ENCODE data around the gene FAM89B.

The FAM89B gene

DNA sequence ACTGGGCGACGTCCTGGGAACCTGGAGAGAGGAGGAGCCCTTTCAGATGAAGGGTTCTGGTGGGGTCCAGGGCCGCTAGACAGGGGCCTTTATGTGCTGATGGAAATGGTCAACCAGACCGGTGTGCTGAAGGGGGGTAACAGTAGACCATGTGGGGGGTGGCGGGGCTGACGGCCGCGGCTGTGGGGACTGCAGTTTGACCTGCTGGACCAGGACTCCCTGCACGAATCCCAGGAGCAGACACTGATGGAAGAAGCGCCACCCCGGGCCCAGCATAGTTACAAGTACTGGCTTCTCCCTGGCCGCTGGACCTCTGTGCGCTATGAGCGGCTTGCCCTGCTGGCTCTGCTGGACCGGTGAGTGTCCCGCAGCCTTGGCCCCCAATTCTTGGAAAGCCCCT, 49.7 kb downstream of the FAM89B start:
- no peak overlapping the region for H3K4me3 ChIP-seq (ENCODE audit: low read depth, low read length)
- TF ChIP-seq, protein P1, sequence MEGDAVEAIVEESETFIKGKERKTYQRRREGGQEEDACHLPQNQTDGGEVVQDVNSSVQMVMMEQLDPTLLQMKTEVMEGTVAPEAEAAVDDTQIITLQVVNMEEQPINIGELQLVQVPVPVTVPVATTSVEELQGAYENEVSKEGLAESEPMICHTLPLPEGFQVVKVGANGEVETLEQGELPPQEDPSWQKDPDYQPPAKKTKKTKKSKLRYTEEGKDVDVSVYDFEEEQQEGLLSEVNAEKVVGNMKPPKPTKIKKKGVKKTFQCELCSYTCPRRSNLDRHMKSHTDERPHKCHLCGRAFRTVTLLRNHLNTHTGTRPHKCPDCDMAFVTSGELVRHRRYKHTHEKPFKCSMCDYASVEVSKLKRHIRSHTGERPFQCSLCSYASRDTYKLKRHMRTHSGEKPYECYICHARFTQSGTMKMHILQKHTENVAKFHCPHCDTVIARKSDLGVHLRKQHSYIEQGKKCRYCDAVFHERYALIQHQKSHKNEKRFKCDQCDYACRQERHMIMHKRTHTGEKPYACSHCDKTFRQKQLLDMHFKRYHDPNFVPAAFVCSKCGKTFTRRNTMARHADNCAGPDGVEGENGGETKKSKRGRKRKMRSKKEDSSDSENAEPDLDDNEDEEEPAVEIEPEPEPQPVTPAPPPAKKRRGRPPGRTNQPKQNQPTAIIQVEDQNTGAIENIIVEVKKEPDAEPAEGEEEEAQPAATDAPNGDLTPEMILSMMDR (conservative IDR thresholded peaks at IDR 0.05; ENCODE audit: low read depth, low read length) = no peak
- no peak for DNase-seq (ENCODE audit: low read depth)

DNA sequence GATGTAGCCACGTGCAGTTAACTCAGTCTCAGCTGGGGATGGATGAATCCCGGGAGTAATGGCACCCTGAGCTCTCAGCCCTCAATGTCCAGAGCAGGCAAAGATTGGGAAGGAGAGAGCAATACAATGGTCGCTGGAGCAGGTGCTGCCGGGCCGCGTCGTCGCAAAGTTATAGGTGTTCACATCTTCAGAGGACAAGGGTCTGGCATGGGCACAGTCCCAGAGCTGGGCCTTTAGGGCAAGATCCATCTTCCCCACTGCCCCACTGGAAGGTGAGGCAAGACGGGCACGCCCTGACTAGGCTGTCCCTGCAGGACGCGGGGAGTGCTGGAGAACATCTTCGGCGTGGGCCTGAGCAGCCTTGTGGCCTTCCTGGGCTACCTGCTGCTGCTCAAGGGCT, 50.8 kb downstream of the FAM89B start:
- TF ChIP-seq, protein P1 (conservative IDR thresholded peaks at IDR 0.05; ENCODE audit: low read depth, low read length) = no peak
- no peak overlapping the region for H3K4me3 ChIP-seq (ENCODE audit: low read depth, low read length)

More for the DNA sequence above, 50.8 kb downstream of the FAM89B start:
- DNase-seq (ENCODE audit: low read depth) = no peak

All from choroid plexus epithelial cell (primary cell).